ENCODE results near the gene BANF2. TPM values are rescaled to one million over a fixed set of nuclear protein-coding genes. Genes with fewer than 3 reads are reported as not detected.
"Not testable (repeated sequence)": the region's sequence is repeated elsewhere in the genome, so short reads cannot be mapped to it uniquely, and the experiment has no call there.

Gene BANF2
- total RNA-seq, 1 donor from 2014 or later, result not detected

- peak; percentile 79 for DNase-seq
- ATAC-seq, result peak; percentile 96
- intact Hi-C loops (cut with micrococcal nuclease), result no loop called here
Observed at GRCh38 chr20:17749978-17750721, 50.4 kb downstream of the BANF2 start.

- ATAC-seq, result no peak
- no peak for DNase-seq
- intact Hi-C loops (cut with micrococcal nuclease), result no loop called here
Observed at GRCh38 chr20:17750722-17751045, 50.9 kb downstream of the BANF2 start.

DNA sequence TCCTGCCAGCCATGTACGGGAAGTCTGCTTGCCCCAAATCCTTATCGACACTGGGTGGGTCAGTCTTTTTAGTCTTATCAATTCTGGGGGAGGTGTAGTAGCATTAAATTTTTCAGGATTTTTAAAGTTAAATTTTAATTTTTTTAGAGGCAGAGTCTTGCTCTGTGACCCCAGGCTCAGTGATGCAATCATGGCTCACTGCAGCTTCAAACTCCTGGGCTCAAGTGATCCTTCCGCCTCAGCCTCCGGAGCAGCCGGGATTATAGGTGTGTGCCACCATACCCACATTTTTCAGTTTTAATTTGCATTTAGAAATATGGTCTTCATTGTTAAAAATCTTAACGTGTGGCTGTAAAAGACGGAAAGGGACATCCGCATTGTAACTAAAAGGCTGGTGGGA lies 51.9 kb downstream of the BANF2 start:
- no peak for DNase-seq
- intact Hi-C loops (cut with micrococcal nuclease), result no loop called here
- ATAC-seq, result no peak

DNA sequence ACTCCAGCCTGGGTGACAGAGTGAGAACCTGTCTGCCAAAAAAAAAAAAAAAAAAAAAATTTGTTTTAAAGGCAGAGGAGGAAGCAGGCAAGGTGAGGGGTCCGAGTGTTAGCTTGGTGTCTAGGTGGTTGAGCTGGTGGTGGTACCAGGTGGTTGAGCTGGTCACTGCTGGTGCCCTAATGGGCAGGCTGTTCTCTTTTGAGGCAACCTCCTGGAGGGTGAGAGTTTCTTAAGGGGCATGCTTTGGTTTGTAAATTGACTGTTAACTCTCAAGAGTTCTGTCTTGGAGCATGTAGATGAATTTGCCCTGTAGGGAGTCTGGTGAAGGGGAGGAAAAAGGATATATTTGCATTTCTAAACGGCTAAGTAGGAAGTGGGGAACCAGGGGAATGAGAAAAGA lies 52.7 kb downstream of the BANF2 start:
- ATAC-seq (no peak), DNase-seq (no peak)
- intact Hi-C loops (cut with micrococcal nuclease), result no loop called here

DNA sequence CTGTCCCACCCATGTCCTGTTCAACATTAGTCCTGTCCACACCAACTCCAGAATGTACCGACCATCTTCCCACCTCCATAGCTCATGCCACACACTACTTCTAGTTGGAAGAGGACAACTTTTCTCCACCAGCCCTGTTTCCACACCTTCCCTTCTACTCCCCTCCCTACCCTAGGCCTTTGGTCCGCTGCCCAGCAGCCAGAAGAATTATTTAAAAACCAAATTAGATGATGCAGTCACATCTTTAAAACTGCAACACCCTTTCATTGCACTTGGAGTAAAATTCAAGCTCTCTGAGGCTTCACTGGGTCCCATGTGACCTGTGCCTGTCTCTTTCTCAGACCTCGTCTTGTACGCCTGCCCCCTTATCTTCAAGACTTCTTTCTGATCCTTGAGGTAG lies 53.8 kb downstream of the BANF2 start:
- DNase-seq (no peak), ATAC-seq (no peak)
- intact Hi-C loops (cut with micrococcal nuclease), result no loop called here

DNA sequence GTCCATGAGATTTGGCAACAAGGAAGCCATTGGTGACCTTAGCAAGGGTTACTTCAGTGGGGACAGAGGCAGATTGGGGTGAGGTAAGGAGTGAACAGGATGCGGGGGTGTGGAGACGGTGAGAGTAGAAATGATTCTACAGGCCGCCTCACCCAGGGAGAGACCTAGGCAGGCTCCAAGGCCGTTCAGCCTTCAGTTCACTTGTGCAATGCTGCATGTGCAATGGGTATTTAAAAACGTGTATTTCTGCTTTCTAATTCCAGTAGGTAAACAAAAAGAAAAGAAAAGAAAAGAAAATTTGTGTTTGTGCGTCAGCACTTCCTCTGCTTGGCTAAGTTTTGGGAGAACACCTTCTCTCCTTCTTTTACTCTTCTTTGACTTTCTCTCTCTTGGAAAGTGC lies 56.8 kb downstream of the BANF2 start:
- ATAC-seq, result no peak
- no peak for DNase-seq
- intact Hi-C loops (cut with micrococcal nuclease), result no loop called here

- ATAC-seq (no peak), DNase-seq (no peak)
- intact Hi-C loops (cut with micrococcal nuclease), result no loop called here
Observed at GRCh38 chr20:17757496-17757895, 57.7 kb downstream of the BANF2 start.

DNA sequence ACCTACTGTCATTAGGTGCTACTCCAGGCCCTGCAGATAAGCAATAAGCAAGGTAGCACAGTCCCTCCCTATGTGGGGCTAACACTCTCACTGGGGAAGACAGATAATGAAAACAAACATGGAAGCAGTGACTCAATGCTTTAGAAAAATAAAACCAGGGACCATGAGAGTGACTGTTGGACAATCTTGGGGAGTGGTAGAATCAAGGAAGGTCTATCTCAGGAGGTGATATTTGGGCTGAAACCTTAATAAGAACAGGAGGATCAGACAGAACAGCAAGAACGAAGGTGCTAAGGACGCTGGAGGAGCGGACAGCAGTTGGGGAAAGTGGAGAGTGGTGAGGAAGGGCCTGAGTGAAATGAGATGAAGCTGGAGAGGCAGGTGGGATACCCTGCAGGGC lies 58.2 kb downstream of the BANF2 start:
- intact Hi-C loops (cut with micrococcal nuclease), result no loop called here
- ATAC-seq (no peak), DNase-seq (no peak)

GRCh38 chr20:17758512-17758911 lies 58.7 kb downstream of the BANF2 start:
- intact Hi-C loops (cut with micrococcal nuclease), result no loop called here
- no peak for DNase-seq
- ATAC-seq, result no peak

DNA sequence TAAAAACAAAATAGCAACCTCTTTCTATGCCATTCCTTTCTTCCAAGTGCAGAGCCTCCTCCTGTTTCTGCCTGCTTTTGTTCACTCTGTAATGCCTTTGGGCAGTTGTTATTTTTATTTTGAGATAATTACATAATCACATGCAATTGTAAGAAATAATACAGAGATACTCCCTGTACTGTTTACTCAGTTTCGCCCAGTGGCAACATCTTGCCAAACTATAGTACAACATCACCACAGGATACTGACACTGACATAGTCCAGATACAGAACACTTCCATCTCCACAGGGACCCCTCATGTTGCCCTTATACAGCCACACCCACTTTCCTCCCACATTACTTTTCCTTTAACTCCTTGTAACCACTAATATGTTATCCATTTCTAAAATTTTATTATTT lies 59.7 kb downstream of the BANF2 start:
- DNase-seq (no peak), ATAC-seq (peak; percentile 90)
- intact Hi-C loops (cut with micrococcal nuclease), result no loop called here

DNA sequence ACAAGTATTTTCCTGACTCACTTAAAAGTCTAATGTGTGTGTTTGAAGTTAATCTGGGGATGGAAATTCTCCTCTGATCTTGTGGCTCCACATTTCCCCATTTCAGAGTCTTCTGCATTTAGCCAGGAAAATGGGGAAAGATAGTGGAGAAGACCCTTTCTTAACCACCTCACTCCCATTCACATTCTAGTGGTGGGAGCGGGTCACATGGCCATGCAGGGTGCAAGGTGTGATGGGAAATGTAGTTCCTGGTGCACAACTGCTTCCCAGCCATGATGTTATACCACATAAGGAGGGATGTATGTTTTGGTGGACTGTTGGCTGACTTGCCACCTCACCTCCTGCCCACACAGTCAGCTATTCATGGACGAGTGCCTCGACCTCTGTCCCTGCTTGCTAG lies 61.8 kb downstream of the BANF2 start:
- ATAC-seq (no peak), DNase-seq (no peak)
- intact Hi-C loops (cut with micrococcal nuclease), result no loop called here

DNA sequence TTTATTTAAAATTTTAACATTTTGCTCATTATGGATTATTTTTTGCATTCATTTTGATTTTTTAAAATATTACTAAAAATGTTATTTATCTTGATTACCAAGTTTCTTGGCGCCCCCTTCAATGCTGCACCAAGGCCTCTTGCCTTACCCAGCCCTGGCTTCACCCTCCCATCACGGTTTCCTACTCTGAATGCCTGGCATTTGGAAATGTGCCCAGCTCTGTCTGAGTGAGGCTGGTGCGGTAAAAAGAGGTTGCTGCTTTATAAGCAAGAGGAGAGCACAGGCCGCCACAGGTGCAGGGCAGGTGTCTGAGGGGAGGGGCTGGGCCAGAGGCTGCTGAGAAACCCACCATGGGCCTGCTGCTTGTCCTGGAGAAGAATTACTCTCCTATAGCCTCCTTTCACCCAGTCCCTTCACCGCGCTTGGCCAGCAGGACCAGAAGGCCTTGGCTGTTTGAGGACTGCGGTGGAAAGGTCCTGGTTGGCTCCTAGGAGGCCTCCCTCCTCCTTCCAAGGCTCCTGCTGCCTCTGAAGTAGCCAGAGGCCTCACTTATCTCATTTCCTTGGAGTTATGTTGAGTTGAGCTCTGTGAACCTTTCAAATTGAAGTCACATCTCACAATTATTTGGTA lies 62.6 kb downstream of the BANF2 start:
- DNase-seq (no peak), ATAC-seq (peak; percentile 71)
- intact Hi-C loops (cut with micrococcal nuclease), result no loop called here

GRCh38 chr20:17762873-17763557 lies 63.2 kb downstream of the BANF2 start:
- intact Hi-C loops (cut with micrococcal nuclease), result no loop called here
- DNase-seq, result no peak
- no peak for ATAC-seq

- intact Hi-C loops (cut with micrococcal nuclease), result no loop called here
- DNase-seq, result no peak
- ATAC-seq, result no peak
Observed at GRCh38 chr20:17765017-17765416, 65.3 kb downstream of the BANF2 start.

DNA sequence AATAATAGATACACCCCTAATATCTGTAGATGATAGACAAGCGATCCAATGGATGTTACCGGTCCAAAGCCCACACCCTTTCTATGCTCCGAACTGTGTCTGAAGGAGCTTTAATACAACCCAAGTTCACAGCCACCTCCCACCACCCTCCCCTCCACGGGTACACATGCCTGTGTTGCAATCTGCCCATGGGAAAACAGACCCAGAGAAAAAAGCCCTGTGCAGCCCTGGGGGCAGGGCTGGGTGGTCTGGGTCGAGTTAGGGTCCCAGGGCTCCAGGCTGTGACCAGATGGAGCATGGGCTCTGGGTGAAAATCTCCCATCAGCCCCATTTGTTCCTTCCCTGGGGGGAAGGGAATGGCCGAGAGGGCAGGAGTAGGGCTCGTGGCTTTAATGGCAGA lies 65.8 kb downstream of the BANF2 start:
- no peak for ATAC-seq
- intact Hi-C loops (cut with micrococcal nuclease), result no loop called here
- DNase-seq, result no peak

DNA sequence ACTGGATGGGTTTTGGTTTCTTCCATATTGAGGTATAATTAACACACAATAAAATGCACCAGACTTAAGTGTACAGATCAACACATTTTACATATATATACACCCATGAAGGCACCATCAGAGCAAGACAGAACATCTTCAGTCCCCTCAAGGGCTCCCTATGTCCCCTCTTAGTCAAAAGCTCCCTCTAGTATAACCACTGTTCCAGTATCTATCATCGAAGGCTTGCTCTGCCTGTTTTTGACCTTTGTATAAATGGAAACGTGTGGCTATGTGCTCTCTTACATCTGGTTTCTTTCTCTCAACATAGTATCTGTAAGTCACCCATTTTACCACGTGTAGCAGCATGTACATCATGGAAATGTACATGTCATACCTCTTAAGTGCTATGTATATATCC lies 66.5 kb downstream of the BANF2 start:
- intact Hi-C loops (cut with micrococcal nuclease), result no loop called here
- no peak for DNase-seq
- ATAC-seq, result no peak

GRCh38 chr20:17767624-17768023 lies 67.9 kb downstream of the BANF2 start:
- ATAC-seq, result no peak

GRCh38 chr20:17768271-17768670 lies 68.5 kb downstream of the BANF2 start:
- ATAC-seq (no peak), DNase-seq (no peak)
- intact Hi-C loops (cut with micrococcal nuclease), result no loop called here

More at GRCh38 chr20:17767624-17768023, 67.9 kb downstream of the BANF2 start:
- intact Hi-C loops (cut with micrococcal nuclease), result no loop called here
- no peak for DNase-seq

DNA sequence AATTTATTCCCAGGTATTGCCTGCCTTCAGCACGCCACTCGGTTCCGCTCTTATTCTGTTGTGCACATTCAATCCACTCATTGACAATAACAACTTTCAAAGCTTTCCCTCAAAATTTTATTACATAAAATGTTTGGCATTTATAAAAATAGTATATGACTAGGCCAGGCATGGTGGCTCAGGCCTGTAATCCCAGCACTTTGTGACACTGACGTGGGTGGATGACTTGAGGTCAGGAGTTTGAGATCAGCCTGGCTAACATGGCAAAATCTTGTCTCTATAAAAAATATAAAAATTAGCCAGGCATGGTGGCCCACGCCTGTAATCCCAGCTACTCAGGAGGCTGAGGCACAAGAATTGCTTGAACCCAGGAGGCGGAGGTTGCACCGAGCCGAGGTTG lies 70.0 kb downstream of the BANF2 start:
- ATAC-seq; intact Hi-C loops (cut with micrococcal nuclease): not testable (repeated sequence)

GRCh38 chr20:17771206-17772004 lies 71.6 kb downstream of the BANF2 start:
- ATAC-seq, result peak; percentile 28
- intact Hi-C loops (cut with micrococcal nuclease), result no loop called here
- DNase-seq, result no peak

More for the DNA sequence above, 70.0 kb downstream of the BANF2 start:
- not testable (repeated sequence) for DNase-seq
